Activated CD4-positive, alpha-beta T cell treated with anti-CD3 and anti-CD28 coated beads for 36 hours (primary cell): Measurements from ENCODE around the gene CALU. TPM values are rescaled to one million over a fixed set of nuclear protein-coding genes. Genes with fewer than 3 reads are reported as not detected.
A peak's percentile ranks its signal among the peaks of the same experiment; 100 is the strongest.

Source experiments
- ATAC-seq: fragments of 200-7000 bp; cut with Tn5 transposase; one replicate; pipeline ENCODE4 v1.10.0; 2021; ENCODE audit warnings: mild to moderate bottlenecking, moderate library complexity
- CTCF ChIA-PET: fragments of 350-600 bp; sonication (Branson Sonifier 250); formaldehyde crosslinking; loops from one replicate; lab custom pipeline; 2021; ENCODE audit warnings: antibody characterized with exemption; lab: Charles Lee
- POLR2A ChIA-PET: fragments of 350-600 bp; sonication (Branson Sonifier 250); formaldehyde crosslinking; loops from one replicate; lab custom pipeline; 2021; ENCODE audit warnings: antibody characterized with exemption, inconsistent platforms; lab: Charles Lee
- DNase-seq: peaks from one replicate; pipeline ENCODE4 v3.0.0-alpha.2; 2020
- H3K27ac Mint-ChIP-seq: one replicate; pipeline ENCODE4 v1.8.0; 2021; ENCODE audit warnings: mixed read lengths
- H3K27me3 Mint-ChIP-seq: one replicate; pipeline ENCODE4 v1.8.0; 2021; ENCODE audit warnings: mixed read lengths
- H3K36me3 Mint-ChIP-seq: one replicate; pipeline ENCODE4 v1.8.0; 2021; ENCODE audit warnings: low read depth, mixed read lengths
- H3K4me1 Mint-ChIP-seq: one replicate; pipeline ENCODE4 v1.8.0; 2021; ENCODE audit warnings: mixed read lengths
- H3K4me3 Mint-ChIP-seq: one replicate; pipeline ENCODE4 v1.8.0; 2021; ENCODE audit warnings: mild to moderate bottlenecking, moderate library complexity, mixed read lengths
- H3K9me3 Mint-ChIP-seq: one replicate; pipeline ENCODE4 v1.8.0; 2021; ENCODE audit warnings: low read depth, mixed read lengths
- intact Hi-C, 2 experiments: fragments of 100-400 bp; cut with DNase I in 1 of 2; cut with micrococcal nuclease in 1 of 2; formaldehyde crosslinking; loops; one replicate each; pipeline versions ENCODE4 v1.14.2 to v1.15.1; 2022 to 2024; cut with DNase I, micrococcal nuclease
- total RNA-seq, 2 experiments: library from RNA; stranded (reverse); gene quantifications; one replicate each; pipeline ENCODE4 v1.2.3, GENCODE V29; 2021

The CALU gene
- total RNA-seq, 2 experiments from 2014 or later: 32.9 to 33.8 TPM

GRCh38 chr7:128774029-128774689 lies 35.0 kb downstream of the CALU start:
- H3K4me1 Mint-ChIP-seq: peaks cover 13% of the 10 kb centered on the region

GRCh38 chr7:128774921-128775320 lies 35.8 kb downstream of the CALU start:
- ChIA-PET POLR2A (no interaction called here), CTCF (interaction anchor here (0.5 kb wide), 1 partner anchor 78 kb away, joined by 3 read pairs; no protein-coding TSS in a partner anchor)
- peaks cover 17% of the 10 kb centered on the region for H3K9me3 Mint-ChIP-seq
- H3K36me3 Mint-ChIP-seq: peaks cover 34% of the 10 kb centered on the region
- H3K4me1 Mint-ChIP-seq: peaks cover 13% of the 10 kb centered on the region
- no peak overlapping the region for H3K27ac Mint-ChIP-seq
- no peak overlapping the region for H3K4me3 Mint-ChIP-seq
- H3K27me3 Mint-ChIP-seq: no peaks in the 10 kb centered on the region
- intact Hi-C loops: no loop called here
- ATAC-seq (no peak), DNase-seq (no peak)

More at GRCh38 chr7:128774029-128774689, 35.0 kb downstream of the CALU start:
- no peak overlapping the region for H3K4me3 Mint-ChIP-seq
- no peak overlapping the region for H3K27ac Mint-ChIP-seq
- DNase-seq (no peak), ATAC-seq (no peak)
- intact Hi-C loops: no loop called here
- ChIA-PET CTCF (interaction anchor here (0.5 kb wide), 1 partner anchor 77 kb away, joined by 3 read pairs; no protein-coding TSS in a partner anchor), POLR2A (no interaction called here)
- peaks cover 42% of the 10 kb centered on the region for H3K36me3 Mint-ChIP-seq
- peaks cover 17% of the 10 kb centered on the region for H3K9me3 Mint-ChIP-seq
- no peaks in the 10 kb centered on the region for H3K27me3 Mint-ChIP-seq

- peaks cover 30% of the 10 kb centered on the region for H3K36me3 Mint-ChIP-seq
- ChIA-PET POLR2A (no interaction called here), CTCF (interaction anchor here (0.6 kb wide), 1 partner anchor 15 kb away, joined by 3 read pairs; no protein-coding TSS in a partner anchor)
- H3K4me1 Mint-ChIP-seq: peaks cover 13% of the 10 kb centered on the region
- intact Hi-C loops: no loop called here
- DNase-seq (no peak), ATAC-seq (no peak)
- H3K4me3 Mint-ChIP-seq: no peak within 1 kb of the TSS
- no peaks in the 10 kb centered on the region for H3K27me3 Mint-ChIP-seq
- H3K27ac Mint-ChIP-seq: no peak within 1 kb of the TSS
- H3K9me3 Mint-ChIP-seq: peaks cover 17% of the 10 kb centered on the region
These were observed 36.8 kb downstream of the CALU start, which contains the start of gene OPN1SW for GRCh38 chr7:128775744-128776474. Gene OPN1SW (minus strand): TSS chr7:128775794. CDS start chr7:128775781, 13 bp downstream.

- peaks cover 17% of the 10 kb centered on the region for H3K9me3 Mint-ChIP-seq
- DNase-seq (no peak), ATAC-seq (no peak)
- H3K36me3 Mint-ChIP-seq: peaks cover 21% of the 10 kb centered on the region
- ChIA-PET POLR2A (no interaction called here), CTCF (interaction anchor here (0.8 to 1.0 kb wide), 2 partner anchors 14 to 20 kb away, joined by 3 to 4 read pairs; no protein-coding TSS in a partner anchor)
- no peak overlapping the region for H3K27ac Mint-ChIP-seq
- H3K4me3 Mint-ChIP-seq: no peak overlapping the region
- intact Hi-C loops: no loop called here
- H3K27me3 Mint-ChIP-seq: no peaks in the 10 kb centered on the region
- peaks cover 13% of the 10 kb centered on the region for H3K4me1 Mint-ChIP-seq
These were observed 38.3 kb downstream of the CALU start for GRCh38 chr7:128777156-128778123.

GRCh38 chr7:128778946-128779345 lies 39.8 kb downstream of the CALU start:
- ChIA-PET CTCF (no interaction called here), POLR2A (no interaction called here)
- ATAC-seq: no peak
- H3K4me1 Mint-ChIP-seq: peaks cover 13% of the 10 kb centered on the region
- peaks cover 10% of the 10 kb centered on the region for H3K36me3 Mint-ChIP-seq
- H3K9me3 Mint-ChIP-seq: peaks cover 17% of the 10 kb centered on the region
- no peaks in the 10 kb centered on the region for H3K27me3 Mint-ChIP-seq
- H3K27ac Mint-ChIP-seq: no peak overlapping the region
- H3K4me3 Mint-ChIP-seq: no peak overlapping the region
- no peak for DNase-seq
- intact Hi-C loops: no loop called here

- ChIA-PET POLR2A (no interaction called here), CTCF (interaction anchor here (1.1 kb wide), 1 partner anchor 83 kb away, joined by 3 read pairs; no protein-coding TSS in a partner anchor)
- no peaks in the 10 kb centered on the region for H3K27me3 Mint-ChIP-seq
- H3K36me3 Mint-ChIP-seq: no peaks in the 10 kb centered on the region
- no peak overlapping the region for H3K27ac Mint-ChIP-seq
- H3K4me3 Mint-ChIP-seq: no peak overlapping the region
- ATAC-seq (no peak), DNase-seq (no peak)
- peaks cover 17% of the 10 kb centered on the region for H3K9me3 Mint-ChIP-seq
- intact Hi-C loops: no loop called here
- H3K4me1 Mint-ChIP-seq: peaks cover 13% of the 10 kb centered on the region
These were observed 42.0 kb downstream of the CALU start for GRCh38 chr7:128781126-128781525.

- no peak for DNase-seq
- ChIA-PET CTCF (no interaction called here), POLR2A (no interaction called here)
- no peaks in the 10 kb centered on the region for H3K36me3 Mint-ChIP-seq
- H3K4me3 Mint-ChIP-seq: no peak overlapping the region
- intact Hi-C loops: no loop called here
- peaks cover 12% of the 10 kb centered on the region for H3K4me1 Mint-ChIP-seq
- H3K9me3 Mint-ChIP-seq: peaks cover 14% of the 10 kb centered on the region
- no peaks in the 10 kb centered on the region for H3K27me3 Mint-ChIP-seq
- no peak for ATAC-seq
- no peak overlapping the region for H3K27ac Mint-ChIP-seq
These were observed 42.7 kb downstream of the CALU start for GRCh38 chr7:128781851-128782250.

GRCh38 chr7:128783143-128783861 lies 44.1 kb downstream of the CALU start:
- peak; percentile 24 for DNase-seq
- POLR2A ChIA-PET: no interaction called here

GRCh38 chr7:128785738-128786137 lies 46.6 kb downstream of the CALU start:
- Mint-ChIP-seq H3K27me3 (peaks cover 9% of the 10 kb centered on the region), H3K36me3 (no peaks in the 10 kb centered on the region), H3K4me3 (no peak overlapping the region), H3K27ac (no peak overlapping the region), H3K9me3 (no peaks in the 10 kb centered on the region), H3K4me1 (peaks cover 3% of the 10 kb centered on the region)
- ChIA-PET POLR2A (no interaction called here), CTCF (interaction anchor here (1.0 kb wide), 1 partner anchor 413 kb away, joined by 3 read pairs; no protein-coding TSS in a partner anchor)
- DNase-seq: no peak
- intact Hi-C loops: no loop called here
- ATAC-seq: no peak

More at GRCh38 chr7:128783143-128783861, 44.1 kb downstream of the CALU start:
- H3K9me3 Mint-ChIP-seq: no peaks in the 10 kb centered on the region
- no peak overlapping the region for H3K4me3 Mint-ChIP-seq
- intact Hi-C loops: no loop called here
- CTCF ChIA-PET: no interaction called here
- no peak overlapping the region for H3K27ac Mint-ChIP-seq
- H3K27me3 Mint-ChIP-seq: no peaks in the 10 kb centered on the region
- no peak for ATAC-seq
- H3K36me3 Mint-ChIP-seq: no peaks in the 10 kb centered on the region
- H3K4me1 Mint-ChIP-seq: no peaks in the 10 kb centered on the region
